T47D (cell line): Measurements from ENCODE around the gene ANKS6.

Experiments
- DNase-seq, 2 experiments: peaks; one replicate each; pipeline versions ENCODE4 v3.0.0 to v3.0.0-alpha.2; 2011 to 2012; ENCODE audit warnings: low read depth in 1 of 2, low spot score in 1 of 2
- JUND ChIP-seq: IDR thresholded peaks from 2 replicates; pipeline ENCODE4 v1.6.1; 2012; ENCODE audit warnings: low read depth
- in situ Hi-C: cut with HindIII; loops from 2 replicates; pipeline ENCODE4 v1.10.0; 2016; ENCODE audit warnings: low sequenced_read_pairs, low pct_unique_long_range_greater_than_20kb

The ANKS6 gene

GRCh38 chr9:98743818-98744611 is 52.3 kb downstream of the ANKS6 start:
- no peak for TF ChIP-seq JUND
- no peak for DNase-seq
- in situ Hi-C loops = no loop called here

- no peak for TF ChIP-seq JUND
- no peak for DNase-seq
- in situ Hi-C loops = no loop called here
These were observed 53.0 kb downstream of the ANKS6 start for GRCh38 chr9:98743329-98743728.

- no peak for TF ChIP-seq JUND
- in situ Hi-C loops = no loop called here
- no peak for DNase-seq
These were observed 53.8 kb downstream of the ANKS6 start for GRCh38 chr9:98742325-98743280.

GRCh38 chr9:98740226-98740881 is 56.0 kb downstream of the ANKS6 start:
- no peak for DNase-seq
- no peak for TF ChIP-seq JUND
- in situ Hi-C loops = no loop called here

GRCh38 chr9:98738741-98739140 is 57.6 kb downstream of the ANKS6 start:
- in situ Hi-C loops = no loop called here
- no peak for DNase-seq
- TF ChIP-seq JUND = no peak

- no peak for DNase-seq
- in situ Hi-C loops = no loop called here
- no peak for TF ChIP-seq JUND
These were observed 60.1 kb downstream of the ANKS6 start for GRCh38 chr9:98736226-98736625.

- DNase-seq = no peak
- no peak for TF ChIP-seq JUND
- in situ Hi-C loops = no loop called here
These were observed 63.6 kb downstream of the ANKS6 start for GRCh38 chr9:98732801-98733200.

GRCh38 chr9:98732091-98732490 is 64.3 kb downstream of the ANKS6 start:
- no peak for DNase-seq
- in situ Hi-C loops = no loop called here
- no peak for TF ChIP-seq JUND

- no peak for DNase-seq
- TF ChIP-seq JUND = no peak
- in situ Hi-C loops = no loop called here
These were observed 65.5 kb downstream of the ANKS6 start for GRCh38 chr9:98730871-98731270.

GRCh38 chr9:98728500-98728899 is 67.9 kb downstream of the ANKS6 start:
- TF ChIP-seq JUND = no peak
- in situ Hi-C loops = no loop called here
- DNase-seq = no peak

- in situ Hi-C loops = no loop called here
- no peak for TF ChIP-seq JUND
- no peak for DNase-seq
These were observed 68.9 kb downstream of the ANKS6 start for GRCh38 chr9:98727428-98727827.

GRCh38 chr9:98726735-98727134 is 69.6 kb downstream of the ANKS6 start:
- in situ Hi-C loops = no loop called here
- DNase-seq = no peak
- no peak for TF ChIP-seq JUND
